HTERT RPE-1 (cell line): ENCODE measurements around the gene HBG1.
"Not testable (repeated sequence)": the region's sequence is repeated elsewhere in the genome, so short reads cannot be mapped to it uniquely, and the experiment has no call there.

Experiments
- in situ Hi-C: fragments of 300-500 bp; cut with MboI; formaldehyde crosslinking; loops from 4 replicates; pipeline ENCODE4 v1.14.3; 2020; ENCODE audit warnings: low sequenced_read_pairs

HBG1 gene

DNA sequence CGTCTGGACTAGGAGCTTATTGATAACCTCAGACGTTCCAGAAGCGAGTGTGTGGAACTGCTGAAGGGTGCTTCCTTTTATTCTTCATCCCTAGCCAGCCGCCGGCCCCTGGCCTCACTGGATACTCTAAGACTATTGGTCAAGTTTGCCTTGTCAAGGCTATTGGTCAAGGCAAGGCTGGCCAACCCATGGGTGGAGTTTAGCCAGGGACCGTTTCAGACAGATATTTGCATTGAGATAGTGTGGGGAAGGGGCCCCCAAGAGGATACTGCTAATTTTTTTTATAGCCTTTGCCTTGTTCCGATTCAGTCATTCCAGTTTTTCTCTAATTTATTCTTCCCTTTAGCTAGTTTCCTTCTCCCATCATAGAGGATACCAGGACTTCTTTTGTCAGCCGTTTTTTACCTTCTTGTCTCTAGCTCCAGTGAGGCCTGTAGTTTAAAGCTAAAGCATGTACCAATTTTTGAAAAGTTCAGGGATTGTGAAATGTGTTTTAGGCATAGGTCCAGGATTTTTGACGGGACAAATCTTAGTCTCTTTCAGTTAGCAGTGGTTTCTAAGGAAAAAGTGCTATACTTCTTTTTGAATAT, at the start of gene HBG1:
Gene HBG1, minus strand, starts transcription at position 51 of the 590 bp plus-strand sequence. CDS start 53 bp downstream, outside the sequence.
- in situ Hi-C loops, result not testable (repeated sequence)

DNA sequence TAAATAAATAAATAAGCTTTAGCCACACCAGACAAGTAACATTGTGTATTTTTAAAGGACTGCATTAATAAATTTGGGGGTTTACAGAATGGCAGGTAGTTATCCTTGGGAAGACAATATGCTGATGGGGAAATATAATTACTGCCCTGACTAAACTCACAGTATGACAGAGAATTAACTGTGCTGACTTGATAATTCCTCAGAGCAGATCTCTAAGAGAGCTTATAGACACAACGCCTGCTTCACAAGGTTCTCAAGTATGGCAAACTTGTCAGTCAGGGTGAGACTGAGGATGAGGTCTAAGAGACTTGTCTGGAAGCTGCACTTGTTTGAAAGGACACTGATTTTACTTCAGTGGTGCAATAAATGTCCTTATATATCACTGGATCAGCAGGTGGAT, 48.8 kb upstream of the HBG1 start:
- in situ Hi-C loops, result no loop called here

DNA sequence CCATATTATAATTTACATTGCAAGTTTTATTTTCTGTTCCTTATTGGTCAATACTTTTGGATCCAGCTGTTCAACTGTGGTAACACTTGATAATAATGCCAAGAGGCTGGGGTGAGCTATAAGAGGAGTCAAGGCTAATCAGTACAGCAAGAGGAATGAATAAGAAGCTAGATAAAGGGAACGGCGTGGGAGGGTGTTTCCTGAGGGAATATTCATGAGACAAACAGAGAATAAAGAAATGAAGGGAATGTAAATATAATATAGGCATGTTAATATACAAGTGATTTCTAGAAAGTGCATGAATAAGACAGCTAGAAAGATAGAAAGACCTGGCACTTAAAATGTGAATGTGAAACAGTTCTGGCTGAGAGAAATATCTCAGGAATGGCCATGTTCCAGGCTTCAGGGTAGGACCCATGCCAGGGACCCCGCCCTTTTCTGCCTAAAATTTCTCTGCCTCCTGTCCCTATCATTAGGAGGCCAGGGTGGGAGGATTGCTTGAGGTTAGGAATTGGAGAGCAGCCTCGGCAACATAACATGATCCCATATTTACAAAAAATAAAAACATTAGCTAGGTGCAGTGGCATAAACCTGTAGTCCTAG, 48.2 kb upstream of the HBG1 start:
- in situ Hi-C loops, result no loop called here

DNA sequence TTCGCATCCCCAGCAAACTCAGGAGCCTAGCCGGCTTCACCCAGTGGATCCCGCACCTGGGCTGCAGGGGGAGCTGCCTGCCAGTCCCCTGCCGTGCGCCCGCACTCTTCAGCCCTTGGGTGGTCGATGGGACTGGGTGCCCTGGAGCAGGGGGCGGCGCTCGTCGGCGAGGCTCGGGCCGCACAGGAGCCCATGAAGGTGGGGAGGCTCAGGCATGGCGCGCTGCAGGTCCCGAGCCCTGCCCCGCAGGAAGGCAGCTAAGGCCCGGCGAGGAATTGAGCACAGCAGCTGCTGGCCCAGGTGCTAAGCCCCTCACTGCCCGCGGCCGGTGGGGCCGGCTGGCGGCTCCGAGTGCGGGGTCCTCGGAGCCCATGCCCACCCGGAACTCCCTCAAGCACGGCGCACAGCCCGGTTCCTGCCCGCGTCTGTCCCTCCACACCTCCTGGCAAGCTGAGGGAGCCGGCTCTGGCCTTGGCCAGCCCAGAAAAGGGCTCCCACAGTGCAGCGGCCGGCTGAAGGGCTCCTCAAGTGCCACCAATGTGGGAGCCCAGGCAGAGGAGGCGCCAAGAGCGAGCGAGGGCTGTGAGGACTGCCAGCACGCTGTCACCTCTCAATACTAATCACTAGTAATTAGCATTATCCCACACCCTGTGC, 44.8 kb upstream of the HBG1 start:
- in situ Hi-C loops, result not testable (repeated sequence)

DNA sequence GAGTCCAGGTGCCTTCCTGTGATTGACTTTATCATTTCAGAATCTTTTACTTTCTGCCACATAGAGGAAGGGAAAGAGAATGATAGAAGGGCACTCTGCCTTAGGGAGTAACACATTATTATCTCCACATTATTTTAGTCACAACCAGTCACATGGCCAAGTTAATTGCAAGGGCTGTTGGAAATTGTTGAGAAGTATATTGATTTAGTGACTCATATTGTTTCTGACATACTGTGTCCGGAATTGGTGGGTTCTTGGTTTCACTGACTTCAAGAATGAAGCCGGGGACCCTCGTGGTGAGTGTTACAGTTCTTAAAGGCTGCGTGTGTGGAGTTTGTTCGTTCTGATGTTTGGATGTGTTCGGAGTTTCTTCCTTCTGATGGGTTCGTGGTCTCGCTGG, 43.4 kb upstream of the HBG1 start:
- in situ Hi-C loops, result no loop called here

DNA sequence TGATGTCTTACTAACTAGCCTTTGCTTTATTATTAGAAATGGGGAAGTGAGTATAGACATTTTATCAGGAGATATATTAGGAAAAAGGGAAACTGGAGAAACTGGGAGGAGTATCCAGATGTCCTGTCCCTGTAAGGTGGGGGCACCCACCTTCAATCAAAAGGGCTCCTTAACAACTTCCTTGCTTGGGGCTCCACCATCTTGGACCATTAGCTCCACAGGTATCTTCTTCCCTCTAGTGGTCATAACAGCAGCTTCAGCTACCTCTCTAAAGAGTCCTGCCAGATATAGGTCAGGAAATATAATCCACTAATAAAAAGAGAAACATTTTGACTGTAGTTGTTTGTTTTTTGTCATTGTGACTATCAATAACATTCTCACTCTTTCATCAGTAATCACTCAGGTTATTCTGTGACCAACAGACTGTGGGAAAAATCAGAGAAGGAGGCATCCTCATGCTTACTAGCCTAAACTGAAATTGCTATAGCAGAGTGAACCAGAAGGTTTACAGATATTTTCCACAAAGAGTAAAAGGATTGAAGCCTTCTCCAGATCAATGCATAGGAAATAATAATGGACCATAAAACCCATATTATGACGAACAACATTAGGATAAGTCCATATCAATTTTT, 41.7 kb upstream of the HBG1 start:
- in situ Hi-C loops, result no loop called here

DNA sequence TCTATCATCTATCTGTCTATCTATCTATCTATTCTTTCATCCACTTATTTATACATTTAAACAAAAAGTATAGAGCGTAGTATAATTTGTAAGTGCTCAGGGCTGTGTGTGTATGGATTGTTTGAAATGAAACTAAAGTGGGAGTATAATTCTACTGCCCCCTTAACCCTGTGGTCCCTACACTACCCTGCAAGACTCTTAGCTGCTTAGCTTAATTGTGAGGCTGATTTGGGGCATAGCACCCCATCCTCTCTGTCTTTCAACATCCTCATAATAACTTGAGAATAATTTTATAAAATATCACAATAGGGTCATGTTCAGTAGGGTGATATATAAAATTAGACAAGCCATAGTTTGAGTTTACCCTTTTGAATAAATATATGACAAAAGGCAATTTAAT, 40.4 kb upstream of the HBG1 start:
- in situ Hi-C loops, result no loop called here

DNA sequence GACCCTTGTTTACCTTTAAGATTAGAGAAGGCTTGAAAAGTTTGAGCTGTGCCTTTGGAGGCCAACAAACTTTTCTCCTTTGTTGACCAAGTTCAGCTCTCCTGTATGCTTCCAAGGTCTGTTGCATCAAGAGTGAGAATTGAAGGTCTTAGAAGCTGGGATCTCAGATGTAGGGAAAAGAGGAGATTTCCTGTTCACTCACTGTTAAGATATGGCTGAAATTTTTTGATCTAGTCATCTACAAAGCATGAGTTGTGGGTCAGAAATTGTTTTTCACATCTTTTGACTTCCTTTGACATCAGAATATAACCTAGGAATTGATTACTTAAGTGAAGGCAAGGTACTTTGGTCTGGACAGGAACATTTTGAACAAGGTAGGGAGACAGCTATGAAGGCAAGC, 40.0 kb upstream of the HBG1 start:
- in situ Hi-C loops, result no loop called here

DNA sequence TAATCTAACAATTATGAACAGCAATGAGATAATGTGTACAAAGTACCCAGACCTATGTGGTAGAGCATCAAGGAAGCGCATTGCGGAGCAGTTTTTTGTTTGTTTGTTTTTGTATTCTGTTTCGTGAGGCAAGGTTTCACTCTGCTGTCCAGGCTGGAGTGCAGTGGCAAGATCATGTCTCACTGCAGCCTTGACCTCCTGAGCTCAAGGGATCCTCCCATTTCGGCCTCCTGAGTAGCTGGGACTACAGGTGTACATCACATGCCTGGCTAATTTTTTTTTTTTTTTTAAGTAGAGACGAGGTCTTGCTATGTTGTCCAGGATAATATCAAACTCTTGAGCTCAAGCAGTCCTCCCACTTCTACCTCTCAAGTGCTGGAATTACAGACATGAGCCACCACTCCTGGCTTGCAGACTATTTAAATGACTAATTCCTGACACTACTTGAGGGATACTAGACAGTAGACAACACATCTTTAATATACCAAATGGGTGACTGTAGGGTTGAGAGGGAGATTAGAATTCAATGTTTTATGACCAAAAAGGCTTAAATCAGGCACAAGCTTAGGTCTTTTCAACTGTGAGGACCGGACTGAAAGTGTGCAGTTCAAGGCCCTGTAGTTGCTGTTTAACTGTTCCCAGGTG, 39.4 kb upstream of the HBG1 start:
- in situ Hi-C loops, result no loop called here

DNA sequence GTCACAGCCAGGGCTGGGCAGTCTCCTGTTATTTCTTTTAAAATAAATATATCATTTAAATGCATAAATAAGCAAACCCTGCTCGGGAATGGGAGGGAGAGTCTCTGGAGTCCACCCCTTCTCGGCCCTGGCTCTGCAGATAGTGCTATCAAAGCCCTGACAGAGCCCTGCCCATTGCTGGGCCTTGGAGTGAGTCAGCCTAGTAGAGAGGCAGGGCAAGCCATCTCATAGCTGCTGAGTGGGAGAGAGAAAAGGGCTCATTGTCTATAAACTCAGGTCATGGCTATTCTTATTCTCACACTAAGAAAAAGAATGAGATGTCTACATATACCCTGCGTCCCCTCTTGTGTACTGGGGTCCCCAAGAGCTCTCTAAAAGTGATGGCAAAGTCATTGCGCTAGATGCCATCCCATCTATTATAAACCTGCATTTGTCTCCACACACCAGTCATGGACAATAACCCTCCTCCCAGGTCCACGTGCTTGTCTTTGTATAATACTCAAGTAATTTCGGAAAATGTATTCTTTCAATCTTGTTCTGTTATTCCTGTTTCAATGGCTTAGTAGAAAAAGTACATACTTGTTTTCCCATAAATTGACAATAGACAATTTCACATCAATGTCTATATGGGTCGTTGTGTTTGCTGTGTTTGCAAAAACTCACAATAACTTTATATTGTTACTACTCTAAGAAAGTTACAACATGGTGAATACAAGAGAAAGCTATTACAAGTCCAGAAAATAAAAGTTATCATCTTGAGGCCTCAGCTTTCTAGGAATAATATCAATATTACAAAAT, 38.6 kb upstream of the HBG1 start:
- in situ Hi-C loops, result no loop called here

DNA sequence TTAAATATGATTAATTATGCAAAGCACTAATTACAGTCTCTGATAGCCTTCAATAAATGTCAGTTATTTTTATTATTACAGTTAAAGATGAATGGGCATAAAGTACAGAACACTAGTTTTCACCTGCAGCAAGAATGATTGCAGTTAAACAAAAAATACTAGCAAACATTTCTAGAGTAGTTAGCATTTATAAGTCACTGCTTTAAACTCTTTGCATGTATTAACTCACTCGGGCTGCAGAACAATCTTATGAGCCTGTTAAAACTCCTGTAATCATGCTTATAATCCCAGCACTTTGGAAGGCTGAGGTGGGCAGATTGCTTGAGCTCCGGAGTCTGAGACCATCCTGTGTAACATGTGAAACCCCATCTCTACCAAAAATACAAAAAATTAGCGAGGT, 37.2 kb upstream of the HBG1 start:
- in situ Hi-C loops, result no loop called here

DNA sequence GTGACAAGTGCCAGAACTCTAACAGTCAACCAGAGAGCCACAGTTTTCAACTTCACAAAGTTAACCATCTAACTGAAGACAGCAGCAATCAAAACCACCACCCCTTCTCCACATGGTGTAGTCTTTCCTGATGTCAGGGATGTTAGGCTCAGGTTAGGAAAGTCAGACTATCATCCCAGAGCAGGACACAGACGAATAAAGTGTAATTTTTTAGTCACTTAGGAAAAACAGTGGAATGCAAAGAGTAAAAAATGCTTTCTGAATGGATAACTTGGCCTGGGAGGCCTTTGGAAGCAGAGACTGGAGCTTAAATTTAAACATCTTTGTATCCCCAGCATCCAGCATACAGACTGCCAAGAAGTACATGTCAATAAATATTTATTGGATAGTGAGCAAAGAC, 36.7 kb upstream of the HBG1 start:
- in situ Hi-C loops, result no loop called here

DNA sequence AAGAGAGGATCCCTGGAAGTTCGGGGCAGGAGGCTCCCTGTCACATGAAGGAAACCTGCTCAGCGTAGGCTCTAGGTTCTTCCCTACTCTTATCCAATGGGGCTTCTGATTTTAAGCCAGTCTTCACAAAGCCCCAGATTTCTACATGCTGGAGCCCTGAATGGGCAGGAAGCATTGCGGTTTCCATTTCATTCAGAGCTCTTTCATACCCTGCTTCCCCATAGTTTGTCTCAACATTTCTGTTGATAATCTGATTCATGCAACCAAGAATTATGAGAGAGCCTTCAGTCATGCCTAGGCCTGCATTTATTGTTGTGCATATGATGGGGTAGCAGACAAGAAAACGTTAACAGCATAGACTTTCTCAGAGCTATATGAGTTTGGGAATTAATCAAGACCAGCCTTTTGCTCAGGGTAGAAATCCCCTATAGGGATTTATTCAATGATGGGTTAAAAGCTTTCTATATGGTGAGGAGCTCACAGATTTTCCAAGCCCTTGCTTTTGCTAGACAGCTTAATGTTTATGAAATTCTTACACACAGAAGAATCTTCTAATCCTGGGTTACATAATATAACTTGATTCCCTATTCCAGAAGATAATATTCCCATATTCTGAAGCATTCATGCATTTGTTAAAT, 36.2 kb upstream of the HBG1 start:
- in situ Hi-C loops, result no loop called here

DNA sequence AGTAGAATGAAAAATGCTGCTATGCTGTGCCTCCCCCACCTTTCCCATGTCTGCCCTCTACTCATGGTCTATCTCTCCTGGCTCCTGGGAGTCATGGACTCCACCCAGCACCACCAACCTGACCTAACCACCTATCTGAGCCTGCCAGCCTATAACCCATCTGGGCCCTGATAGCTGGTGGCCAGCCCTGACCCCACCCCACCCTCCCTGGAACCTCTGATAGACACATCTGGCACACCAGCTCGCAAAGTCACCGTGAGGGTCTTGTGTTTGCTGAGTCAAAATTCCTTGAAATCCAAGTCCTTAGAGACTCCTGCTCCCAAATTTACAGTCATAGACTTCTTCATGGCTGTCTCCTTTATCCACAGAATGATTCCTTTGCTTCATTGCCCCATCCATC, 35.0 kb upstream of the HBG1 start:
- in situ Hi-C loops, result no loop called here

DNA sequence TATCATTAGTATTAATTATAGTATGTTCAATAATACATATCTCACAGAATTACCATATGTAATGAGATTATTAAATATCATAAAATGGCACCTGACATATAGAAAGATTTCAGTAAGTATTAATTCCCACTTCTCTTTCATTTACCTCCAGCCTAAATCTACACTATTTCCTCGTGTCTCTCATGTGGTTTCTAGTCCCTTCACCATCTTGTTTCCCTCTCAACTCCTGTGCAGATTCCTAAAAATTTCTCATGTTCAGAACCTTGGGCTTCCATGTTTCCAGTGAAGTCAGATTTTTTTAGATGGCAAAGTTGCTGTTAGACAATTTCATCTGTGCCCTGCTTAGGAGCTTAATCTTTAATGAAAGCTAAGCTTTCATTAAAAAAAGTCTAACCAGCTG, 34.2 kb upstream of the HBG1 start:
- in situ Hi-C loops, result no loop called here

DNA sequence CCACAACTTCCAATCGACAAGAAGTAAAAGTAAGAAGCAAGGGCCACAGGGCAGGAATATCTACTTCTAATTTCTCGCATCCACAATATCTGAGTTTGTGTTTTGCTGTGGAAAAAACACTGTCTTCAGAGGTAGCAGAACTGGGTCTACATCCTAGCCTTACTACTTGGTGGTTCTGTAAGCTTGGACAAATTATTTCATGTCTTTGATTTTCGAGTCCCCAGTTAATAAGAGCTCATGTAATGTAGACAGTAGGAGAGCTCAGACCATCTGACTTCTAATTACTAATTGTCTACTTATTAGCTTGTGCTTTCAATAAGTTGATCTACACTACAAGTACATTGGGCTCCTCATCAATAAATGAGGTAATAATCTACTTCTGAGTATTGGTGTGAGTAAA, 33.4 kb upstream of the HBG1 start:
- in situ Hi-C loops, result no loop called here

DNA sequence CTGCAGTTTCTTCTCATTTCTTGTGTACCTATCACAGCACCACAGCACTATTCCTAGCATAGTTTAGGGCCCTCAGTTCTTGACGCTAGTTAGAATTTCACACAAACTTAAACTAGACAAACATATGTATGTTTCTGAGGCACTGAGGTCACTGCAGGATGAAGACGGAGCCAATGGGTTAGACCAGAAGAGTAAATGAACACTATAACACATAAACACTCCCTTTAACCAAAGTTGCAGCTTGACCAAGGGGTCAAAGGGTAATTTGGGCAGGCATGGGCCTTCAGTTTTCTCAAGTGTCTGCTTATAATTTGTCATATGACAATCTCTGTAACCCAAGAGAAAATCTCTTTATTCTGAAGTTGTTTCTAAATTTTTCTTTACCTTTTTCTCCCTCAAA, 33.0 kb upstream of the HBG1 start:
- in situ Hi-C loops, result no loop called here

DNA sequence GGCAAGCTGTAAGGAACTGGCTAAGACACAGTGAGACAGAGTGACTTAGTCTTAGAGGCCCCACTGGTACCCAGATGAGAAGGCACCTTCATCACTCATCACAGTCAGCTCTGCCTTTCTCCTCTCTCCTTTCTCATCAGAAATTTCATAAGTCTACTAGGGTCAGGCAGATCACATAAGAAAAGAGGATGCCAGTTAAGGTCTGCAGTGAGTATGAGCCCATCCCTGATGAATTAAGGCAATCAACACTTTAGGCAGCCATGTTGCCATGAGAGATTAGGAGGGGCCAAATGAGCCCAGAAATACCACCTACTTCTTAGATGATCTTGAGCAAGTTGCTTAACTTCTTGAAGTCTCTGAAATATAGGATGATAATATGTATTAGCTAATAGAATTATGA, 31.9 kb upstream of the HBG1 start:
- in situ Hi-C loops, result no loop called here

DNA sequence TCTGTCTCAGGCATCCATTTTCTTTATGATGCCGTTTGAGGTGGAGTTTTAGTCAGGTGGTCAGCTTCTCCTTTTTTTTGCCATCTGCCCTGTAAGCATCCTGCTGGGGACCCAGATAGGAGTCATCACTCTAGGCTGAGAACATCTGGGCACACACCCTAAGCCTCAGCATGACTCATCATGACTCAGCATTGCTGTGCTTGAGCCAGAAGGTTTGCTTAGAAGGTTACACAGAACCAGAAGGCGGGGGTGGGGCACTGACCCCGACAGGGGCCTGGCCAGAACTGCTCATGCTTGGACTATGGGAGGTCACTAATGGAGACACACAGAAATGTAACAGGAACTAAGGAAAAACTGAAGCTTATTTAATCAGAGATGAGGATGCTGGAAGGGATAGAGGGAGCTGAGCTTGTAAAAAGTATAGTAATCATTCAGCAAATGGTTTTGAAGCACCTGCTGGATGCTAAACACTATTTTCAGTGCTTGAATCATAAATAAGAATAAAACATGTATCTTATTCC, 31.0 kb upstream of the HBG1 start:
- in situ Hi-C loops, result no loop called here

DNA sequence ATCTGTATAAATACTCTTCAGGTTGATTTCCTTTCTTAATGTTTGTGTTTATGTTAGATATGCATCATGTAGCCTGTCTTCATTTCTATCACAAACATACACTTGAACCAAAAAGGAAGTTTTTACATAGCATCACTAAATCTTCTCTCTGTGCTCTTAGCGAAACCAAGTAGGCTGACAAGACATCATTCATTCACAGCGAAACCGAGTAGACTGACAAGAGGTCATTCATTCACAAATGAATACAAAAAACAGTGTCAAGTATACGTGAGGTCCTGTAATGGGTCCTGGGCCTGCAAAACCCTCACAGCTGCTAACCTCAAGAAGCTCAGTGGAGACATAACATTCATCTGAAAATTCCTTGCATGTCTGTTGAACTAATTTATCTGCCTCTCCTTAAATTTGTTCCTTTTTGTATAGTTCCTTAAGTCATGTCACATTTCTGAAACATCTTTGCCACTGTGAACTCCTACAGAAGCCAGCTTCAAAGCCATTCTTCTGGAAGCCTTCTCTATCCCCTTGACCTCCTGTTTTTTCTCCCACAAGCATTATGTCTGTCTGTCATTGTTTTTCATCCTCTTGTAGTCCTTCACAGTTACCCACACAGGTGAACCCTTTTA, 29.9 kb upstream of the HBG1 start:
- in situ Hi-C loops, result no loop called here
